PFSK-1 (cell line): ENCODE data around the gene VEPH1.

Experiments used
- FOXP2 ChIP-seq: optimal IDR thresholded peaks from 2 replicates; pipeline ENCODE3; 2011; ENCODE audit warnings: borderline replicate concordance, control low read depth, inconsistent platforms; ENCODE audit not compliant: insufficient read depth; ENCODE audit errors: extremely low read length, extremely low read depth
- POLR2AphosphoS5 ChIP-seq: IDR thresholded peaks from 2 replicates; pipeline ENCODE4 v1.6.1; 2012; ENCODE audit warnings: low read depth, mild to moderate bottlenecking, control low read depth, low read length, moderate library complexity
- REST ChIP-seq, 2 experiments: IDR thresholded peaks; 2 replicates each; pipeline versions ENCODE4 v1.6.1 to v1.8.0; 2011 to 2012; ENCODE audit warnings: low read depth in 2 of 2, low read length in 2 of 2, control low read depth in 1 of 2, inconsistent platforms in 1 of 2, mild to moderate bottlenecking in 1 of 2, moderate library complexity in 1 of 2; ENCODE audit not compliant: insufficient read depth in 1 of 2
- SIN3A ChIP-seq: IDR thresholded peaks from 2 replicates; pipeline ENCODE4 v1.6.1; 2012; ENCODE audit warnings: mild to moderate bottlenecking, low read length, moderate library complexity, borderline replicate concordance; ENCODE audit not compliant: insufficient read depth
- TAF1 ChIP-seq: IDR thresholded peaks from 2 replicates; pipeline ENCODE4 v1.6.1; 2012; ENCODE audit warnings: low read length, control low read depth, borderline replicate concordance; ENCODE audit not compliant: insufficient read depth

Gene VEPH1

GRCh38 chr3:157527131-157527881 is 24.1 kb upstream of the VEPH1 start:
- TF ChIP-seq SIN3A (no peak), REST (IDR thresholded peaks at IDR 0.05; ENCODE audit: insufficient read depth in 1 of 2, low read depth in 2 of 2, low read length in 2 of 2) (no peak), POLR2AphosphoS5 (no peak), FOXP2 (no peak), TAF1 (no peak)

- TF ChIP-seq REST (IDR thresholded peaks at IDR 0.05; ENCODE audit: insufficient read depth in 1 of 2, low read depth in 2 of 2, low read length in 2 of 2) (no peak), FOXP2 (no peak), TAF1 (no peak), POLR2AphosphoS5 (no peak), SIN3A (no peak)
These were observed 22.8 kb upstream of the VEPH1 start for GRCh38 chr3:157526036-157526435.

GRCh38 chr3:157523814-157524213 is 20.6 kb upstream of the VEPH1 start:
- TF ChIP-seq TAF1 (no peak), SIN3A (no peak), REST (IDR thresholded peaks at IDR 0.05; ENCODE audit: insufficient read depth in 1 of 2, low read depth in 2 of 2, low read length in 2 of 2) (no peak), FOXP2 (no peak), POLR2AphosphoS5 (no peak)

- TF ChIP-seq SIN3A = no peak
- TF ChIP-seq TAF1 = no peak
- no peak for TF ChIP-seq REST (IDR thresholded peaks at IDR 0.05; ENCODE audit: insufficient read depth in 1 of 2, low read depth in 2 of 2, low read length in 2 of 2)
These were observed 19.4 kb upstream of the VEPH1 start for GRCh38 chr3:157522648-157523047.
